NCI-H2227 (cell line): Measurements from ENCODE around the gene POU5F1.
"Not testable (repeated sequence)": the region's sequence is repeated elsewhere in the genome, so short reads cannot be mapped to it uniquely, and the experiment has no call there.

Experiments used
- DNase-seq: peaks from one replicate; lab custom pipeline; 2025; ENCODE audit not compliant: unreplicated experiment; lab: John Stamatoyannopoulos, UW

Gene POU5F1

GRCh38 chr6:31169123-31169857, 1.2 kb downstream of the POU5F1 start:
- no peak for DNase-seq

DNA sequence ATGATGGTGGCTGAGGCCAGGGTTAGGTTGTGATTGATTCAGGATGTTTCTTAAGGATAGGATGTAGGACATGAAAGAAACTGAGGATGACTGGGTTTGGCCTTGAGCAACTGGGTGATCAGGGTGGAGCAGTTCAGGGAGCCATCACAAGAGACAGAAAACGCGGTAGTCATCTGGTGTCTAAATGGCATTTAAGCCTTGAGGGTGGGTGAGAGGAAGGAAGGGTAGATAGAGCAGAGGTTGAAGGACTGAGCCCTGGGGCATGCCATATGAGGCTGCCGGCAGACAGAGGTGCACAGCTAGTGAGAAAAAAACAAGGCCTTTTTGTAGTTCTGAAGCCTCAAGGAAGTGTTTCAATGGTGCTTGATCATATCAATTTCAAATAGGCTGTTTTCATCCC, 1.9 kb downstream of the POU5F1 start:
- DNase-seq = no peak

DNA sequence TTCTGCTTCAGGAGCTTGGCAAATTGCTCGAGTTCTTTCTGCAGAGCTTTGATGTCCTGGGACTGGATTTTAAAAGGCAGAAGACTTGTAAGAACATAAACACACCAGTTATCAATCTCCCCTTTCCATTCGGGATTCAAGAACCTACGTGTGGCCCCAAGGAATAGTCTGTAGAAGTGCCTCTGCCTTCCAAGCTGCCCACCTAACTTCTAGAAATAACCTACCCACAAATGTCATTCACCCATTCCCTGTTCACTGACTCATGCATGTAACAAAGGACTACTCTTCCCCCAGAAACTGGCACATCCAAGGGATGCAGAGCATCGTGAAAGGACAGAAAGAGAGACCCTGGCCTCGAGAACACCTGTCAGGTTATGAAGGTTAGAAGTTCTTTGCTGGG, 4.5 kb downstream of the POU5F1 start:
- DNase-seq = no peak

DNA sequence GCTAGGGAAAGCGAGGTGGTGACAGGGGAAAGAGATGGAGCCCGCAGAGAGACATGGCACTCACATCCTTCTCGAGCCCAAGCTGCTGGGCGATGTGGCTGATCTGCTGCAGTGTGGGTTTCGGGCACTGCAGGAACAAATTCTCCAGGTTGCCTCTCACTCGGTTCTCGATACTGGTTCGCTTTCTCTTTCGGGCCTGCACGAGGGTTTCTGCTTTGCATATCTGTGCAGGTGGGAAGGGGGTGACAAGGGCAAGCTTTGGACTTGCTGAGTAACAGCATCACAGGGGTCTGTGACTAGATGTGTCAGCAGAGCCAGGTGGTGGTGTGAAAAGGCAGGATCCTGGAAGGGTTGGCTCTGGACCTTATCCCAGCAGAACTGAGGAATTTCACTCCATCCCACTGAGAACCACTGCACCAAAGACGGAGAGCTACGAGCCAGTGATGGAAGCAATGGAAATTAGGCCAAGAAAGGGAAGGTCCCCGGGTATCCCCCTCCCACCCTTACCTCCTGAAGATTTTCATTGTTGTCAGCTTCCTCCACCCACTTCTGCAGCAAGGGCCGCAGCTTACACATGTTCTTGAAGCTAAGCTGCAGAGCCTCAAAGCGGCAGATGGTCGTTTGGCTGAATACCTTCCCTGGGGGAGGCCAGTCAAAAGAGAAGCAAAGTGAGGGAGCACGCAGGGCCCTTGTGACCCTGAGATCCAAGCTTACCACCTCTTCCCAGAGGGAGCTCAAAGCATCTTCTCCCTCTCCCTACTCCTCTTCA, 5.2 kb downstream of the POU5F1 start:
- not testable (repeated sequence) for DNase-seq

DNA sequence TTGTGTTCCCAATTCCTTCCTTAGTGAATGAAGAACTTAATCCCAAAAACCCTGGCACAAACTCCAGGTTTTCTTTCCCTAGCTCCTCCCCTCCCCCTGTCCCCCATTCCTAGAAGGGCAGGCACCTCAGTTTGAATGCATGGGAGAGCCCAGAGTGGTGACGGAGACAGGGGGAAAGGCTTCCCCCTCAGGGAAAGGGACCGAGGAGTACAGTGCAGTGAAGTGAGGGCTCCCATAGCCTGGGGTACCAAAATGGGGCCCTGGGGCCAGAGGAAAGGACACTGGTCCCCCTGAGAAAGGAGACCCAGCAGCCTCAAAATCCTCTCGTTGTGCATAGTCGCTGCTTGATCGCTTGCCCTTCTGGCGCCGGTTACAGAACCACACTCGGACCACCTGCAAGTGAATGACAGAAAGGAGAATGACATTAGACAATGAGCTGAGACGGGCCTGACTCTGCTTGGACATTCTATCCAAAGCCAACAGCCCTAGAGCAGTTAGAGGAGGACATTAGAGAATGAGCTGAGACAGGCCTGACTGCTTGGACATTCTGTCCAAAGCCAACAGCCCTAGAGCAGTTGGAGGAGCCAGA, 5.9 kb downstream of the POU5F1 start:
- not testable (repeated sequence) for DNase-seq

DNA sequence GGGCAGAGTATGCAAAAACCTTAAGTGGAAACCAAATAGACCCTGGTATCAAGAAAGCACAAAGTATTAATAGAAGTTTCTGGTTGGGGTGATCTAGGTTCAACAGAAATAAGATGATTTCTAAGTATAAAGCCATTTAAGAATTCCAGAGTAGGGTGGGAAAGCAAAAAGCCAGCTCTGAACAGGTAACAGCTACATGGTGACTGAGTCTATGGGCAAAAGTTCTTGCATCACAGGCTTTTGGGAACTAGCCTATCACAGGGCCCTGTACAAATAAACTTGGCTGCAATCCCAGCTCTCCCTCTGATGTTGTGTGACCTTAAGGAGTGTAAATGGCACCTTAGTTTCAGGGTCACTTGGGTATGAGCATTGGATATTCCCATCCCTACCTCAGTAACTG, 6.6 kb downstream of the POU5F1 start:
- no peak for DNase-seq

- no peak for DNase-seq
Measured at GRCh38 chr6:31162463-31163165, 7.9 kb downstream of the POU5F1 start.

GRCh38 chr6:31161216-31162126, 9.0 kb downstream of the POU5F1 start:
- DNase-seq = no peak

- peak; percentile 42 for DNase-seq
Measured at GRCh38 chr6:31158863-31159855, 11.3 kb downstream of the POU5F1 start.

DNA sequence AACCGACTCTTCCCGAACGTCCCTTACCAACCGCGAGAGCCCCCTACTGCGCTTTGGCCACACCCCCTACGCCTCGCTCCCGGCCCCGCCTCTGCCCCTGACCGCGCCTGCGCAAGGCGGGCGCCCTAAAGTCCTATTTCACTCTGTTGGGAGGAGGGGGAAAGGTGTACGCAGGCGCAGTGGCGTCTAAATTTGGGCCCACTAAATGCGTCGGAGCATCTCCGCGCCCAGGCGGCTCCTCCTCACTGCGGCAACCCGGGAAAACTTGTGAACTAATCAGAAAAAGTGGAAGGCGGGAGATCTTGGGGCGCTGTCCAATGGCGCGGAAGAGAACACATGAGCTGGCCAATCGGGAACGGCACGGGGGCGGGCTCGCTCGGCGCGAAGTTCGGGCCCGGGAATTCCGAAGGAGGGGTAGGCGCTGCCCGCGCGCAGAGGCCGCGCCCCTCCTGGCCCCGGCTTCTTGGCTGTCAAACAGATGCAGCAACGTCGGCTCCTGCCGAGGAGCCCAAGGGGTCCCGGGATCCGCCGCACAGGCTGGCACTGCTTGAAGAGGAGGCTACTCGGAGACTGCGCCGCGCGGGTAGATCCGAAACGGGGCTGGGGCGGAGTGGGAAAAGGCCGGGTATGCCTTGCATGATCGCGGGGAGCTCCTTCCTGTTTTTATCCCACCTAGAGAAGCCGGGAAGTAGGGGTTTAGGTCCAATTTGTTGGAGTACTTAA, 12.2 kb downstream of the POU5F1 start, which contains the start of gene TCF19:
Gene TCF19 (plus strand): TSS at position 450 of the 723 bp plus-strand sequence. CDS start 881 bp downstream, outside the sequence.
- DNase-seq = peak; percentile 99

GRCh38 chr6:31157513-31158139, 12.9 kb downstream of the POU5F1 start, which contains the start of gene CCHCR1:
Gene CCHCR1, minus strand, starts transcription at chr6:31157802. Its CDS starts 202 bp downstream, at chr6:31157600.
- DNase-seq = peak; percentile 33

GRCh38 chr6:31156641-31157040, 13.8 kb downstream of the POU5F1 start:
- DNase-seq = no peak

GRCh38 chr6:31154436-31154835, 16.0 kb downstream of the POU5F1 start:
- no peak for DNase-seq

- no peak for DNase-seq
Measured at GRCh38 chr6:31152781-31153180, 17.7 kb downstream of the POU5F1 start.

- no peak for DNase-seq
Measured at GRCh38 chr6:31149827-31150447, 20.5 kb downstream of the POU5F1 start.

DNA sequence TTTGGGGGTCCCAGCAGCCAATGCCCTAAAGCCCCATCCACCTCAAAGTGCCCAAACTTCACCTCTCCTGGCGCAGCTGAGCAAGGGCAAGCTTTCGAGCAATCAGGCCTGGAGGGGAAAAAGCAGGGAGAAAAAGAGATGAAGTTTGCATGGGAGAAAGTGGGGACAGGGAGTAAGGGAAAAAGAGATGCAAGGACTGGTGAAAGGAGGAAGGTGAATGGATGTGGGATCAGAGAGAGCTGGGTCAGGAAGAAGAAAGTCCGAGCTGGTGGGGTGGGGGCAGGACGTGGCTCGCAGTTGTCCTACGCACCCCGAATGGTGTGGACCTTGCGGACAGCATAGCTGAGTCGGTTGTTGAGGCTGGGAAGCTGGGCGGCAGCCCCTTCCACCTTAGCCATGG, 25.1 kb downstream of the POU5F1 start:
- no peak for DNase-seq

- DNase-seq = no peak
Measured at GRCh38 chr6:31144970-31145340, 25.5 kb downstream of the POU5F1 start.
